Effector CD4-positive, alpha-beta T cell (primary cell): ENCODE data around the gene M6PR.
"Not testable (repeated sequence)": the region's sequence is repeated elsewhere in the genome, so short reads cannot be mapped to it uniquely, and the experiment has no call there.

Experiments
- DNase-seq: peaks from one replicate; pipeline ENCODE4 v3.0.0-alpha.2; 2020

M6PR gene

DNA sequence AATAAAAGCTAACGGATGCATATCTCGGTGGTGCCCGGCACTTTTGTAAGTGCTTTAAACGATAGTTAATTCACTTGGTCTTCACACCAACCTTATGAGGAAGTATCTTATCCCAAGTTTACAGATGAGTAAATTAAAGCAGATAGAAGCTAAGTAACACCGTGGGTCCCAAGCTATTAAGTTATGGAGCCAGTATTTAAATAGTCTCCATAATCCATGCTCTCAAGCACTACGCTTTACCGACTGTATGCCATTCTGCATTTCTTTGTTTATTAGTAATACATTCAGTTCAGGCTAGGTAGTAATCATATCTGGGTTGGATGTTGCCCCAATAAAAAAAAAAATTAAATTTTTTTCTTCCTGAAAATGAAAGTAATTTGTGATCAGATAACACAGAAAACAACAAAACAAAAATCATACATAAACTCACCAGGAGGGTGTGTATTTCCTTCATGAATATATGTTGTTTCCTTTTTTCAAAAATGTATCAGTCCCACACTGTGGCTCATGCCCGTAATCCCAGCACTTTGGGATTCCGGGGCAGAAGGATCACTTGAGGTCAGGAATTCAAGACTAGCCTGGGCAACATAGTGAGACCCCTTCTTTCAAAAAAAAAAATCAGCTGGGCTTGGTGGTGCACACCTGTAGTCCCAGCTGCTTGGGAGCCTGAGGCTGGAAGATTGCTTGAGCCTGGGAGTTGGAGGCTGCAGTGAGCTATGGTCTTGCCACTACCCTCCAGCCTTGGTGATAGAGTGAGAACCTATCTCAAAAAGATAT, 1.4 kb upstream of the M6PR start:
- DNase-seq: no peak

DNA sequence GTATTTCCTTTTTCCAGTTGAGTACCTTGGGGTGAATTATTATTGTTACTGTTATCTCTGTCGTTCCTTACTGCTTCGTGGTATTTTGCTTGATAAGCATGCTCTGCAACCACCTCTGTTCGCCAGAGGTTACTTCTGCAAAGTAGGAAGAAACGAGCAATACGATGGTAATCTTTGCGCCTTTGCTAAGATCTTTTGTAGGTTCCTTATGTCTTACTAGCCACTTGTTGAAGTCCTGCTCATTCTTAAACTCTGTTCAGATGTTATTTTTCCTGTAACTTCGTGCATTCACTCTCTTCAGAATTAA, 729 bp upstream of the M6PR start:
- DNase-seq: no peak

DNA sequence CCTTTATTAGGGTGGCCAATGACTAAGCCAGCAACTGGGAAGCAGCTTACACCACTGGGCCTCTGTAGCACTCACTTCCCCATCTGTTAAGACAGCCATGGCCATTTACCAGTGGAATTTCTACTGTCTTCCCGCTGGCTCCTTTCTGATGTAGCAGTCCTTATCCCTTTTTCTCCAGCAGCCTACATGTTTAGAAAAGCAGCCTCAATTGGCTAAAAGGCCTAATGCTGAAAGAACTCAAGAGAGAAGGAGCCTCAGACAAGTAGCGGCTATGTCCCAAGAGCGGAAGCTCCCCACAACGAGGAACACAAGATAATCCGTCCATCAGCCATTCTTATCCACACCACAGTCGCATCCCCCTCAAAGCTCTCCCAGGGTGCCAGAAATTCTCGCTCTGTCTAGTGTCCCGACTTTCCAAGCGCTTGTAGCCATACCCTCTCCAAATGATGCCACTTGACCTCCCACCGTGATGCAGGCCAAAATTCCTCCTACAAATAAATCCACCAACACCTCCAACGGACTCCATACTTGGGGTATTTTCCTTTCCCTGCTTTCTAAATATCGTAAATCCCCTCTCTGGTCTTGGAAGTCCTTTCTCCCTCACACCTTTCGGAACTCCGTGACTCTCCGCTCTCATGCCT, 624 bp downstream of the M6PR start:
- DNase-seq: no peak

- DNase-seq: no peak
These were observed 1.7 kb downstream of the M6PR start for GRCh38 chr12:8947737-8948136.

GRCh38 chr12:8946733-8947132, 2.7 kb downstream of the M6PR start:
- DNase-seq: no peak

GRCh38 chr12:8943565-8944186, 5.8 kb downstream of the M6PR start:
- DNase-seq: no peak

- DNase-seq: no peak
These were observed 7.6 kb downstream of the M6PR start for GRCh38 chr12:8941691-8942478.

DNA sequence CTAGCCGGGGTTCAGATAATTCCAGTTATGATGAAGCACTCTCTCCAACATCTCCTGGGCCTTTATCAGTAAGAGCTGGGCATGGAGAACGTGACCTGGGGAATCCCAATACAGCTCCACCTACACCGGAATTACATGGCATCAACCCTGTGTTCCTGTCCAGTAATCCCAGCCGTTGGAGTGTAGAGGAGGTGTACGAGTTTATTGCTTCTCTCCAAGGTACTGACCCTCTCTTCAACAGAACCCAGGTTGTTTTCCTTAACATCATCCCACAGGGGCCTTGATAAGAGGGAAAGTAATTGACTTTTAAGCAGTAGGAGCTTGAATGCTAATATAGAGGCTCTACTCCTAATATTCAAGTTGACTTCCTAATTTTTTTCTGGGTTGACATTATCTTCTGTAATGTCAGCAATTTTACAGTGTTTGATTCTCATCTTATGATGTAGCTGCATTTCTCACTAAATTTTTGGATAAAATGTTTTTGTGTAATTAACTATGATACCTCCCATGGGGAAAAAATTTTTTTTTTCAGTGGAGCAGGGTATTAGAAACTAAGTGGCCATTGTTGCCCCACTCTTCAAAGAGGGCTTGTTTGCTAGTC, 11.5 kb downstream of the M6PR start:
- DNase-seq: not testable (repeated sequence)

DNA sequence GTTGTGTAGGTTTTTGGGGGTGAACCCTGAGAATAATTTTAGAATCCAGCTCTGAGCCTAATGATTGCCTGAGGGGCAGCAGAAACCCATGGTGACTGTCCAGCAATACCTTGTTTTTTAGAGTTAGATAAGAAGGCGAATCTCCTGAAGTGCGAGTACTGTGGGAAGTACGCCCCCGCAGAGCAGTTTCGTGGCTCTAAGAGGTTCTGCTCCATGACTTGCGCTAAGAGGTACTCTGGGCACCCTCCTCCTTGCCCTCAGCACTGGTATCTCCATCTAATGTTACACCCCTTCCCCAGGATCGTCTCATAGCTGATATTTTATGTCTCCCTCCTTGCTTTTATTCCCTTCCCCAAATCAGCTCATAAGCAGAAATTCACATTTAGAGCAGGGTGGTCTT, 12.7 kb downstream of the M6PR start:
- DNase-seq: no peak

DNA sequence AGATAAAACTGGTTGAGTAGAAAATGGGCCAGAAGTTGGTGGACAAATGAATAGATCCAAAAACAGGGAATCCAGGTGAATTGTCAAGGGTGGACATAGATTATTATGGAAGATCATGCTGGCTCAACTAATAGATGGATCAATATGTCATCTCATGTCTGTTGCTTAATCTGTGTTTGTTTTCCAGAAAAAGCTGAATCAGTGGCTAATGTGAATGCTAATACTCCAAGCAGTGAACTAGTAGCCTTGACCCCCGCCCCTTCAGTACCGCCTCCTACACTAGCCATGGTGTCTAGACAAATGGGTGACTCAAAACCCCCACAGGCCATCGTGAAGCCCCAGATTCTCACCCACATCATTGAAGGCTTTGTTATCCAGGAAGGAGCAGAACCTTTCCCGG, 15.4 kb downstream of the M6PR start:
- DNase-seq: not testable (repeated sequence)

- not testable (repeated sequence) for DNase-seq
These were observed 17.0 kb downstream of the M6PR start for GRCh38 chr12:8932464-8932863.

GRCh38 chr12:8930655-8931323, 18.7 kb downstream of the M6PR start:
- not testable (repeated sequence) for DNase-seq

GRCh38 chr12:8922544-8922943, 26.9 kb downstream of the M6PR start:
- DNase-seq: no peak

GRCh38 chr12:8919643-8920042, 29.8 kb downstream of the M6PR start:
- not testable (repeated sequence) for DNase-seq

DNA sequence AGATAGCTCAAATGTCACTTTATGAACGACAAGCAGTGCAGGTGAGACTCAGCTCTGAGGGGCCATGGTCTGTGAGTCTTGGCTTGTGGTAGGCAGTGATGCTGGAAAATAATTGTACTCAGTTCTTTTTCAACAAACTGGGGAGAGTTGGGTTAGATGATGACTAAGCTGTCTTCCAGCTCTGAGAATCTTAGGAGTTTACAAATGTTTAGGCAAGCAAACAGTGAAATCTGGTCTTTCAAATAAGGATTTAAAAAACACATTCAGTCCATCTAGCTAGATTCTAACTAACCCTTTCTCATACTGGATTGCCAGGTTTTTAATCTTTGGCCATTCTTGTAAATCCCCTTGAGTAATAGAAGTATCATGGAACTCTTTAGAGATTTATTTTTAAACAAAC, 31.7 kb downstream of the M6PR start:
- DNase-seq: no peak

DNA sequence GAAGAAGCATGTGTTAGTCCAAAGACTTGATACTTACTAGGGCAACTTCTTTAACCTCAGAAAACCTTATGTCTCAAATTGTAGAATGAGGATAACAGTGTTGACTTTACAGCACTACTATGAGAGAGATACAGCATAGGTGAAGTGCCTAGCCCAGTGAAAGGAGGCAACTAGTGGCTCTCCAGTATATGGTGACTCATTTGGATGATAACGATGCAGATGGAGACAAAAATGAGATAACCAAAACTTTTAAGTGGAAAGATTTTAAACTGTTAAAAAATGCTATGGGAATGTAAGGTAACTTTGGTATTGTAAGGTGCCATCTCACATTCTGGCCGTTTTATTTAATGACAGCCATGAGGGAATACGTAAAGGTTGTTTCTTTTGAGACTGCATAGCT, 32.4 kb downstream of the M6PR start:
- DNase-seq: no peak

DNA sequence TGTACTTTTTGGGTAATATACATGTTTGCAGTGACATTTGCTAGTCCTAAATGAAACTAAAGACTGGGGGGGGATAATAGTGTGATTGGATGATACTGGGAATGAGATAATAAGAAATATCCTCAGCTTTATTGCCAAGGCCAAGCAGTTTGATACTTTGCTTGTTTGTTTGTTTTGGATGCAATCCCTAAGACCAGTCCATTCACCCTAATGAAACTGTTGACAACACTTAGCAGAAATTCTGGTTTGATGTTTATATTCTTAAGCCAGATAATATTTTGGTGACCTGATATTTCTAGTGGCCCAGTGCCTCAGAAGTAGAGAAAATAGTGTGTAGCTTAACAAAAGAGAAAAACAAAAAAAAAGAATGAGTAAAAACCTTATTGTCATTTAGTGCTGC, 33.3 kb downstream of the M6PR start:
- DNase-seq: no peak

GRCh38 chr12:8914716-8915526, 34.5 kb downstream of the M6PR start:
- DNase-seq: peak; percentile 51

DNA sequence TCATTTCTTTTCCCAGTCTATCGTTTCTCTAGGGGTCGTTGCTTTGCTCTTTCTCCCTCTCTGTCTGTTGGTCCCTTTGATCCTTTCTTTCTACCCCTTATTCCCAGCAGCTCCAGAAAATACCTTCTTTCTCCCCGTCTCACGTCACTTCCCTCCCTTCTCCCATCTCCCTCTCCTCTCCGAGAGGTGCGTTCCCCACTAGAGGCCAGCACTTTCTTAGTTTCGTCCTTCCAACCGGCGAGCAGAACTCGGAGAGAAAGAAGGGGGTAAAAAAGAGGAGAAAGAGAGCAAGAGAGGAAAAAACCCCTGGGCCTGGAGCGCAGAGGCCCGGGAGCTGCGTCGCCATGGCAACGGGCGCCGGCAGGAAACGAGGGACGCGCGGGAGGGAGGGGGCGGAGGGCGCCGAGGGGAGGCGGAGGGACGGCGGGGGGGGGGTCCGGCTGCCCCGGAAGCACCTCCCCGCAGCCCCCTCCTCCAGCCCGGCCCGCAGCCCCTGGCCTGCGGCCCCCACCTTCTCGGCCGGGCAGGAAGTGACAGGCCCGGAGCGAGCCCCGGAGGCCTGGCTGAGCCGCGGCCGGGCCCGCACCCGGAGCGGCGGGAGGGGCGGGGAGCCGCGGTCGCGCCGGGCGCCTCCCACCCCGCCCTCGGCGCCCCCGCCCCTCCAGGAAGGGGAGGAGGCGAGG, 35.3 kb downstream of the M6PR start, which contains the start of gene PHC1:
PHC1 (plus strand) TSS at position 477 of the 683 bp plus-strand sequence. CDS start 3,169 bp downstream, outside the sequence.
- peak; percentile 79 for DNase-seq

- DNase-seq: no peak
These were observed 35.8 kb downstream of the M6PR start for GRCh38 chr12:8913702-8914032.

- no peak for DNase-seq
These were observed 36.5 kb downstream of the M6PR start for GRCh38 chr12:8912914-8913313.
